HEK293 (cell line): ENCODE results near the gene LBHD2.

Experiments used
- GLI4 ChIP-seq: fragments of 450-650 bp; formaldehyde crosslinking; IDR thresholded peaks from 2 replicates; pipeline ENCODE4 v1.5.1; 2016; ENCODE audit warnings: missing biosample characterization, missing genetic modification characterization
- RBAK ChIP-seq: fragments of 450-650 bp; formaldehyde crosslinking; IDR thresholded peaks from 2 replicates; pipeline ENCODE4 v1.5.1; 2016; ENCODE audit warnings: missing biosample characterization, missing genetic modification characterization
- SP2 ChIP-seq: fragments of 450-650 bp; formaldehyde crosslinking; IDR thresholded peaks from 2 replicates; pipeline ENCODE4 v1.5.1; 2016; ENCODE audit warnings: missing biosample characterization, missing genetic modification characterization
- ZNF10 ChIP-seq: fragments of 450-650 bp; formaldehyde crosslinking; IDR thresholded peaks from 2 replicates; pipeline ENCODE4 v1.5.1; 2017; ENCODE audit warnings: missing biosample characterization, missing genetic modification characterization
- TF ChIP-seq, protein P1 (sequence below): fragments of 450-650 bp; formaldehyde crosslinking; IDR thresholded peaks from 2 replicates; pipeline ENCODE4 v1.5.1; 2016; ENCODE audit warnings: missing biosample characterization, missing genetic modification characterization
- TF ChIP-seq, protein P2 (sequence below): fragments of 450-650 bp; formaldehyde crosslinking; IDR thresholded peaks from 2 replicates; pipeline ENCODE4 v1.5.1; 2016; ENCODE audit warnings: missing biosample characterization, missing genetic modification characterization

DNA sequence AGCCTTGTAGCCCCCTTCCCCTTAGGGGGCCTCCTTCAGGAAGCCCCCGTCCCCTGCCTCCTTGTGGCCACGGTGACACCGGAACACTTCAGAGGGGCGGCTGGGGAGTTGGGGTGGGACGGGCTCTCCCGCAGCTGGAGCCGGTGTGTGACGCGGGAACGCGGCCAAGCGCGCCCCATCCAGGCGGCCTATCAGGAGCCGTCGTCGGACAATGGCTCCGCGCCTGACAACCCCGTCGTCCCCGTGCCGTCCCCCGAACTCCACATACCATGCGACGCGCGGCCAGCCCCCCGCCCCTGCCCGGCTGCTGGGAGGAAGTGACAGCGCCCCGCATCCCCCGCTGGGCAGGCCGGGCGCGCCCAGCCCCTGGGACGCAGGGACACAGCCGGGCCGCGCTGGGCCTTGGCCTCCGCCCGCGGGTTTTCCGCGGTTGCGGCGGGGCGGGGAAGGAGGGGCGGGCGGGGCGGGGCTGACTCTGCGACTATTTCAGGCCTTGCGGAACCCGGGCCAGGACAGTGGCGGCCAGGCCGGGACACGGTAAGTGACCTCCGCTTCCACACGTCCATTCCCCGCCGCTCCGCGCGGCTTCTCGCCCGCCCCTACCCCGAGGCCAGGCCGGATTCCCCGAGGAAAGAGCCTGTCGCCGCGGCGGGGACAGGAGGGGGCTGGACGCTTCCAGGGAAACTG lies 39.1 kb downstream of the LBHD2 start, which contains the start of gene TNFAIP2:
- TF ChIP-seq, protein P1, sequence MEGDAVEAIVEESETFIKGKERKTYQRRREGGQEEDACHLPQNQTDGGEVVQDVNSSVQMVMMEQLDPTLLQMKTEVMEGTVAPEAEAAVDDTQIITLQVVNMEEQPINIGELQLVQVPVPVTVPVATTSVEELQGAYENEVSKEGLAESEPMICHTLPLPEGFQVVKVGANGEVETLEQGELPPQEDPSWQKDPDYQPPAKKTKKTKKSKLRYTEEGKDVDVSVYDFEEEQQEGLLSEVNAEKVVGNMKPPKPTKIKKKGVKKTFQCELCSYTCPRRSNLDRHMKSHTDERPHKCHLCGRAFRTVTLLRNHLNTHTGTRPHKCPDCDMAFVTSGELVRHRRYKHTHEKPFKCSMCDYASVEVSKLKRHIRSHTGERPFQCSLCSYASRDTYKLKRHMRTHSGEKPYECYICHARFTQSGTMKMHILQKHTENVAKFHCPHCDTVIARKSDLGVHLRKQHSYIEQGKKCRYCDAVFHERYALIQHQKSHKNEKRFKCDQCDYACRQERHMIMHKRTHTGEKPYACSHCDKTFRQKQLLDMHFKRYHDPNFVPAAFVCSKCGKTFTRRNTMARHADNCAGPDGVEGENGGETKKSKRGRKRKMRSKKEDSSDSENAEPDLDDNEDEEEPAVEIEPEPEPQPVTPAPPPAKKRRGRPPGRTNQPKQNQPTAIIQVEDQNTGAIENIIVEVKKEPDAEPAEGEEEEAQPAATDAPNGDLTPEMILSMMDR (tag by site-specific recombination) = no peak
- TF ChIP-seq ZNF10 (no peak), RBAK (tag by site-specific recombination) (no peak), GLI4 (tag by site-specific recombination) (no peak), SP2 (tag by site-specific recombination) (no peak)
- TF ChIP-seq, protein P2, sequence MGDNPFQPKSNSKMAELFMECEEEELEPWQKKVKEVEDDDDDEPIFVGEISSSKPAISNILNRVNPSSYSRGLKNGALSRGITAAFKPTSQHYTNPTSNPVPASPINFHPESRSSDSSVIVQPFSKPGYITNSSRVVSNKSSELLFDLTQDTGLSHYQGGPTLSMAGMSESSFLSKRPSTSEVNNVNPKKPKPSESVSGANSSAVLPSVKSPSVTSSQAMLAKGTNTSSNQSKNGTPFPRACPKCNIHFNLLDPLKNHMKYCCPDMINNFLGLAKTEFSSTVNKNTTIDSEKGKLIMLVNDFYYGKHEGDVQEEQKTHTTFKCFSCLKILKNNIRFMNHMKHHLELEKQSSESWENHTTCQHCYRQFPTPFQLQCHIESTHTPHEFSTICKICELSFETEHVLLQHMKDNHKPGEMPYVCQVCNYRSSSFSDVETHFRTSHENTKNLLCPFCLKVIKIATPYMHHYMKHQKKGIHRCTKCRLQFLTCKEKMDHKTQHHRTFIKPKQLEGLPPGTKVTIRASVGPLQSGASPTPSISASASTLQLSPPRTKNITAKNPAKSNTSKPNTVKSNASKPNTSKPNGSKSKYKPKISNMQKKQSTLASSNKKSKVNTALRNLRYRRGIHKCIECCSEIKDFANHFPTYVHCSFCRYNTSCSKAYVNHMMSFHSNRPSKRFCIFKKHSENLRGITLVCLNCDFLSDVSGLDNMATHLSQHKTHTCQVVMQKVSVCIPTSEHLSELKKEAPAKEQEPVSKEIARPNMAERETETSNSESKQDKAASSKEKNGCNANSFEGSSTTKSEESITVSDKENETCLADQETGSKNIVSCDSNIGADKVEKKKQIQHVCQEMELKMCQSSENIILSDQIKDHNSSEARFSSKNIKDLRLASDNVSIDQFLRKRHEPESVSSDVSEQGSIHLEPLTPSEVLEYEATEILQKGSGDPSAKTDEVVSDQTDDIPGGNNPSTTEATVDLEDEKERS (tag by site-specific recombination) = no peak
